Breast epithelium (tissue), 3 donors: ENCODE measurements around the gene GMDS.

ENCODE experiments used
- CTCF ChIP-seq, 3 donors: fragments of 450-650 bp; IDR thresholded peaks; one replicate each; pipeline ENCODE4 v1.5.1; 2016 to 2017; ENCODE audit warnings: antibody characterized with exemption in 3 of 3, mild to moderate bottlenecking in 3 of 3, moderate library complexity in 3 of 3
- POLR2A ChIP-seq: fragments of 450-650 bp; IDR thresholded peaks from one replicate; pipeline ENCODE4 v1.6.1; 2016; ENCODE audit warnings: antibody characterized with exemption, mild to moderate bottlenecking, moderate library complexity
- POLR2AphosphoS5 ChIP-seq, 3 donors: sonication (generic); formaldehyde crosslinking; IDR thresholded peaks; one replicate each; pipeline ENCODE4 v1.6.1; 2017; ENCODE audit warnings: antibody characterized with exemption in 3 of 3

GRCh38 chr6:1864496-1864895, 380.9 kb downstream of the GMDS start:
- no peak for TF ChIP-seq POLR2A
- no peak for TF ChIP-seq CTCF (IDR thresholded peaks at IDR 0.05)
- TF ChIP-seq POLR2AphosphoS5 (IDR thresholded peaks at IDR 0.05), result no peak
